ENCODE measurements around the gene RBM4.

Gene RBM4

DNA sequence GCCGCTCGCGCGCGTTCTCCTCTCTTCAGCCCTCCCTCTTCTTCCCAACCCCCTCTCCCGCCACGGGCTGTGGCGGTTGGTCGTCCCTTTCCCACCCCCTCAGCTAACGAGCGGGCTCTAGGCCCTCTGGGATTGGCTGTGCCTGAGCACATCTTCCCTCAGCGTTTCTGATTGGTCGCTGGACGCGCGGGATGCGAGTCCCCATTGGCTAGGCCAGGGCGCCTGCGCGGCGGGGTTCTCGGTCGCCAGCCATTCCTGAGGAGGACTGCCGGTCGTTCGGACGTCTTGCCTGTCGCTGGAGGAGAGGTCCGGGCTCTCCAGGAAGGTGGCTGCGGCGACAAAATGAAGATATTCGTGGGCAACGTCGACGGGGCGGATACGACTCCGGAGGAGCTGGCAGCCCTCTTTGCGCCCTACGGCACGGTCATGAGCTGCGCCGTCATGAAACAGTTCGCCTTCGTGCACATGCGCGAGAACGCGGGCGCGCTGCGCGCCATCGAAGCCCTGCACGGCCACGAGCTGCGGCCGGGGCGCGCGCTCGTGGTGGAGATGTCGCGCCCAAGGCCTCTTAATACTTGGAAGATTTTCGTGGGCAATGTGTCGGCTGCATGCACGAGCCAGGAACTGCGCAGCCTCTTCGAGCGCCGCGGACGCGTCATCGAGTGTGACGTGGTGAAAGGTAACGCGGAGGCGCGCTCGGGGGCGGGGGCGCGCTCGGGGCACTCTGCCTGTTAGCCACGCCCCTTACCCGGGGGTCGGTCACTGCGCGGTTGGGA is 21.9 kb upstream of the RBM4 start, which contains the start of gene RBM14:
Gene RBM14 (plus strand): TSS at position 252 of the 776 bp plus-strand sequence. CDS start 91 bp downstream, at position 343.
- H3K27me3 ChIP-seq (replicated peaks; ENCODE audit: control insufficient read depth, insufficient read depth, low read length, poor library complexity, severe bottlenecking) = no peaks in the 10 kb centered on the region
- peak; percentile 97 to 98 (median 98) for DNase-seq
- peak within 1 kb of the TSS; percentile 77 for H3K4me3 ChIP-seq (ENCODE audit: insufficient read depth, low read depth, low read length, poor library complexity, severe bottlenecking)
- peak within 1 kb of the TSS; percentile 98 for H3K27ac ChIP-seq (ENCODE audit: insufficient read depth, low read length, poor library complexity, severe bottlenecking)
- H3K36me3 ChIP-seq (ENCODE audit: control insufficient read depth, insufficient read depth, low read length) = no peaks in the 10 kb centered on the region
- peaks cover 38% of the 10 kb centered on the region for H3K4me1 ChIP-seq (ENCODE audit: control insufficient read depth, insufficient read depth, low read length, poor library complexity, severe bottlenecking)
- no peaks in the 10 kb centered on the region for H3K9me3 ChIP-seq (ENCODE audit: control insufficient read depth, low read length)

DNA sequence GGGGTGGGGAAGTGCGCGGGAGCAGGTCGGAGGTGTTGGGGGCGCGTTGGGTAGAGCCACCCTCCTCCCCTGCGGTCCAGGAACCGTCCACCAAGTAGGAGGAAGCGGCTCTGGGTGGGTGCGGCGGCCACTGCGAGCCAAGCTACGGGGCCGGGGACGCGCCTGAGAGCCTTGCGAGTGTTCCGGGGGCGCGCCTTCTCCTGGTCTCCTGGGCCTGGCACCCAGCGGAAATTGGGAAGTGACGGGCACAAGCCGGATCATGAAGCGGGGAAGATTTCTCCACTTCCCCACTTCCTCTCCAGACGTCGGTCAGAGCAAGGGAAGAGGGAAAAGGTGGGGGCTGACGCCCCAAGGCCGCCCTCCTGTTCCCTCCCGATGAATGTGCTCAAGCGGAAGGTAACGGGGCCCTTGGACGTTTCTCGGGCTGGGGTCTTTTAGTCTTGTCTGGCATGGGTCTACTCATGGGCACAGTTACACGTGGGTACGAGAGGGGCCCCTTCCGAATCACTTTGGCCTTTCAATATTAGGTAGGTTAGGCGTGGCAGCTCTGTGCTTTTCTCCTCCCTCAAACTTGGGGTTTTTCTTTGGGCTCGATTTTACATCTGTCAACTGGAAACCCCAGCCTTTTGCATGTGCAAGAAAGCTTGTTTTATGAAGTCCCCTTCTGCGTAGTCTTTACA is 21.2 kb upstream of the RBM4 start:
- H3K27ac ChIP-seq (ENCODE audit: insufficient read depth, low read length, poor library complexity, severe bottlenecking) = peak overlapping the region; percentile 98
- H3K4me3 ChIP-seq (ENCODE audit: insufficient read depth, low read depth, low read length, poor library complexity, severe bottlenecking) = peak overlapping the region; percentile 77
- H3K9me3 ChIP-seq (ENCODE audit: control insufficient read depth, low read length) = no peaks in the 10 kb centered on the region
- peaks cover 39% of the 10 kb centered on the region for H3K4me1 ChIP-seq (ENCODE audit: control insufficient read depth, insufficient read depth, low read length, poor library complexity, severe bottlenecking)
- DNase-seq = no peak
- peaks cover under 1% of the 10 kb centered on the region for H3K36me3 ChIP-seq (ENCODE audit: control insufficient read depth, insufficient read depth, low read length)
- no peaks in the 10 kb centered on the region for H3K27me3 ChIP-seq (replicated peaks; ENCODE audit: control insufficient read depth, insufficient read depth, low read length, poor library complexity, severe bottlenecking)

DNA sequence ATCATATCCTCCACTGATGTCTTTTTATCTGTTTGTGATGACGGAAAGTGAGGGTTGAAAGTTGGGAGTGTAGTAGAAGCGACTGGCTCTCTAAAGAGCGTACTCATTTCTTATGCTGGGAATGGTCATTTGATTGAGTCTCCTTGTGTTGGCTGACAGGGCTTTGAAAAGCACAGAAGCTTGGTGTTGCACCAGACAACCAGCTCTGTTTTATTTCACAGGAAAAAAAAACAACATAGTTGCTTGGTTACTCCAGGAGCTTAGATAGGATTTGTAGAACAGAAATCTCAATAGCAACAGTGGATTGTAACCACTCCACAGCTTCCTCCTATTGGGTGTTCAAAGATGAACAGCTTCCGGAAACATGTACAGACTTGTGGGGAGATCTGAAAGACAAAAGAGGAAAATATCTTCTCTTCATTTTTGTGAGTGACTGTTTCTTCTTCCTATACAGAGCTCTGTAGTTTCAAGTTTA is 19.4 kb upstream of the RBM4 start:
- Histone ChIP-seq H3K27me3 (replicated peaks; ENCODE audit: control insufficient read depth, insufficient read depth, low read length, poor library complexity, severe bottlenecking) (no peaks in the 10 kb centered on the region), H3K9me3 (ENCODE audit: control insufficient read depth, low read length) (no peaks in the 10 kb centered on the region), H3K4me1 (ENCODE audit: control insufficient read depth, insufficient read depth, low read length, poor library complexity, severe bottlenecking) (peaks cover 54% of the 10 kb centered on the region), H3K4me3 (ENCODE audit: insufficient read depth, low read depth, low read length, poor library complexity, severe bottlenecking) (peak overlapping the region; percentile 77), H3K27ac (ENCODE audit: insufficient read depth, low read length, poor library complexity, severe bottlenecking) (peak overlapping the region; percentile 98), H3K36me3 (ENCODE audit: control insufficient read depth, insufficient read depth, low read length) (peaks cover 16% of the 10 kb centered on the region)
- peak in 2 of 3 donors; percentile 30 to 41 for DNase-seq

DNA sequence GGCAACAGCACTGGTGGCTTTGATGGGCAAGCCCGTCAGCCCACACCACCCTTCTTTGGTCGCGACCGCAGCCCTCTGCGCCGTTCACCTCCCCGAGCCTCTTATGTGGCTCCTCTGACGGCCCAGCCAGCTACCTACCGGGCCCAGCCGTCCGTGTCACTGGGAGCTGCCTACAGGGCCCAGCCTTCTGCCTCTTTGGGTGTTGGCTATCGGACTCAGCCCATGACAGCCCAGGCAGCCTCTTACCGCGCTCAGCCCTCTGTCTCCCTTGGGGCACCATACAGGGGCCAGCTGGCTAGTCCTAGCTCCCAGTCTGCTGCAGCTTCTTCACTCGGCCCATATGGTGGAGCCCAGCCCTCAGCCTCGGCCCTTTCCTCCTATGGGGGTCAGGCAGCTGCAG is 14.1 kb upstream of the RBM4 start:
- no peaks in the 10 kb centered on the region for H3K27me3 ChIP-seq (replicated peaks; ENCODE audit: control insufficient read depth, insufficient read depth, low read length, poor library complexity, severe bottlenecking)
- no peak overlapping the region for H3K4me3 ChIP-seq (ENCODE audit: insufficient read depth, low read depth, low read length, poor library complexity, severe bottlenecking)
- peaks cover 36% of the 10 kb centered on the region for H3K4me1 ChIP-seq (ENCODE audit: control insufficient read depth, insufficient read depth, low read length, poor library complexity, severe bottlenecking)
- peaks cover 70% of the 10 kb centered on the region for H3K36me3 ChIP-seq (ENCODE audit: control insufficient read depth, insufficient read depth, low read length)
- no peaks in the 10 kb centered on the region for H3K9me3 ChIP-seq (ENCODE audit: control insufficient read depth, low read length)
- no peak overlapping the region for H3K27ac ChIP-seq (ENCODE audit: insufficient read depth, low read length, poor library complexity, severe bottlenecking)
- DNase-seq = no peak

DNA sequence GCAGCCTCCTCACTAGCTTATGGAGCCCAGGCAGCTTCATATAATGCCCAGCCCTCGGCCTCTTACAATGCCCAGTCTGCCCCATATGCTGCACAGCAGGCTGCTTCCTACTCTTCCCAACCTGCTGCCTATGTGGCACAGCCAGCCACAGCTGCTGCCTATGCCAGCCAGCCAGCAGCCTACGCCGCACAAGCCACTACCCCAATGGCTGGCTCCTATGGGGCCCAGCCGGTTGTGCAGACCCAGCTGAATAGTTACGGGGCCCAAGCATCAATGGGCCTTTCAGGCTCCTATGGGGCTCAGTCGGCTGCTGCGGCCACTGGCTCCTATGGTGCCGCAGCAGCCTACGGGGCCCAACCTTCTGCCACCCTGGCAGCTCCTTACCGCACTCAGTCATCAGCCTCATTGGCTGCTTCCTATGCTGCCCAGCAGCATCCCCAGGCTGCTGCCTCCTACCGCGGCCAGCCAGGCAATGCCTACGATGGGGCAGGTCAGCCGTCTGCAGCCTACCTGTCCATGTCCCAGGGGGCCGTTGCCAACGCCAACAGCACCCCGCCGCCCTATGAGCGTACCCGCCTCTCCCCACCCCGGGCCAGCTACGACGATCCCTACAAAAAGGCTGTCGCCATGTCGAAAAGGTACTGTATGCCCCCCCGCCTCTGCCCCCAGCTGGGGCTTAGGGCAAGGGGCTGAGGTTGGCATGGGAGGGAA is 13.3 kb upstream of the RBM4 start:
- Histone ChIP-seq H3K9me3 (ENCODE audit: control insufficient read depth, low read length) (no peaks in the 10 kb centered on the region), H3K27me3 (replicated peaks; ENCODE audit: control insufficient read depth, insufficient read depth, low read length, poor library complexity, severe bottlenecking) (no peaks in the 10 kb centered on the region), H3K36me3 (ENCODE audit: control insufficient read depth, insufficient read depth, low read length) (peaks cover 75% of the 10 kb centered on the region), H3K4me1 (ENCODE audit: control insufficient read depth, insufficient read depth, low read length, poor library complexity, severe bottlenecking) (peaks cover 33% of the 10 kb centered on the region), H3K4me3 (ENCODE audit: insufficient read depth, low read depth, low read length, poor library complexity, severe bottlenecking) (no peak overlapping the region), H3K27ac (ENCODE audit: insufficient read depth, low read length, poor library complexity, severe bottlenecking) (no peak overlapping the region)
- DNase-seq = no peak

DNA sequence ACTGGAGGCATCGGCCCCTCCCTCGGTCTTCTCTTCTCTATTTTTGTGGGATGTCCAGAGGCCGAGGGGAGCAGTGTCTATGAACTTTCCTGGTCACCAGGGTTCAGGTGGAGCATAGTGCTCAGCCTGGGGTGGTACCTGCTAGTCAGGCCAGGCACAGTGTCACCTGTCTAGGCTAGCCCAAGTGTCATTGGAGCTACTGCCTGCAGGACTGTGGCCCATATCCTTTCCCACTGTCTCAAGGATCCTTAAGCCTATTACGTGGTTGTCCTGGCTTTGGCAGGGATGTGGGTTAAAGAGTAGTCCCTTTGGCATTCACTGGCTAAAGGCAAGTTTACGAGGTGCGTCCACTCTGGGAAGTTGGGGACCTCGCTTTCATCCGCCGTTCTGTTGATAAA is 12.8 kb upstream of the RBM4 start:
- Histone ChIP-seq H3K36me3 (ENCODE audit: control insufficient read depth, insufficient read depth, low read length) (peaks cover 78% of the 10 kb centered on the region), H3K27me3 (replicated peaks; ENCODE audit: control insufficient read depth, insufficient read depth, low read length, poor library complexity, severe bottlenecking) (no peaks in the 10 kb centered on the region), H3K4me1 (ENCODE audit: control insufficient read depth, insufficient read depth, low read length, poor library complexity, severe bottlenecking) (peaks cover 30% of the 10 kb centered on the region), H3K4me3 (ENCODE audit: insufficient read depth, low read depth, low read length, poor library complexity, severe bottlenecking) (no peak overlapping the region), H3K9me3 (ENCODE audit: control insufficient read depth, low read length) (no peaks in the 10 kb centered on the region), H3K27ac (ENCODE audit: insufficient read depth, low read length, poor library complexity, severe bottlenecking) (no peak overlapping the region)
- no peak for DNase-seq

DNA sequence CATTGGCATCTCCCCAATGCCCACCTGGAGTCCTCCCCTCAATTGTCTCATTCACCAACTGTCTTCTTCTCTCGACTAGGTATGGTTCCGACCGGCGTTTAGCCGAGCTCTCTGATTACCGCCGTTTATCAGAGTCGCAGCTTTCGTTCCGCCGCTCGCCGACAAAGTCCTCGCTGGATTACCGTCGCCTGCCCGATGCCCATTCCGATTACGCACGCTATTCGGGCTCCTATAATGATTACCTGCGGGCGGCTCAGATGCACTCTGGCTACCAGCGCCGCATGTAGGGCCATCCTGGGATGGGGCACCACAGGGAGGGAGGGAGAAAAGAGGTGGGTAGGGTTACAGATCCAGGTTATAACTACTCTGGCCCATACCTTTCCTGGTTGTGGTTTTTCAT is 12.1 kb upstream of the RBM4 start:
- Histone ChIP-seq H3K36me3 (ENCODE audit: control insufficient read depth, insufficient read depth, low read length) (peaks cover 78% of the 10 kb centered on the region), H3K4me1 (ENCODE audit: control insufficient read depth, insufficient read depth, low read length, poor library complexity, severe bottlenecking) (peaks cover 23% of the 10 kb centered on the region), H3K27me3 (replicated peaks; ENCODE audit: control insufficient read depth, insufficient read depth, low read length, poor library complexity, severe bottlenecking) (no peaks in the 10 kb centered on the region), H3K27ac (ENCODE audit: insufficient read depth, low read length, poor library complexity, severe bottlenecking) (no peak overlapping the region), H3K9me3 (ENCODE audit: control insufficient read depth, low read length) (no peaks in the 10 kb centered on the region), H3K4me3 (ENCODE audit: insufficient read depth, low read depth, low read length, poor library complexity, severe bottlenecking) (no peak overlapping the region)
- DNase-seq = no peak

DNA sequence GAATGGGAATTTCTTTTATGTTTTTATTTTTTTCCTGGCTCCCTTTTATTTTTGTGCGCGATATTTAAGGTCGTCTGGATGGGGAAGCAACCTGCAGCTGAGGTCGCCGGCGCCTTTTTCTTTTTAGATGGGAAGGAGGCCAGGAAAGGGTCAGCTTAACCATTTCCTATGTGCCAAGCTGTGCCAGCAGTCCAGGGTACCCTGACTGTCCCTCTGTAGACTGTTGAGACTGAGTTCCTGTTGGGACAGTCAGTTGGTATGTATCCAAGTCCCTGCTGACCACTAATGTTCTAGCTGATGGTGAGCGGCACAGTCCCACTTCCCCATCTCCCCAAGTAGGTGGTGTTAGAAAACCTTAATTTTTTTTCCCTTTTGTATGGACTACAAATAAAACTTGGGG is 11.6 kb upstream of the RBM4 start:
- Histone ChIP-seq H3K27me3 (replicated peaks; ENCODE audit: control insufficient read depth, insufficient read depth, low read length, poor library complexity, severe bottlenecking) (no peaks in the 10 kb centered on the region), H3K4me1 (ENCODE audit: control insufficient read depth, insufficient read depth, low read length, poor library complexity, severe bottlenecking) (peaks cover 25% of the 10 kb centered on the region), H3K9me3 (ENCODE audit: control insufficient read depth, low read length) (no peaks in the 10 kb centered on the region), H3K27ac (ENCODE audit: insufficient read depth, low read length, poor library complexity, severe bottlenecking) (no peak overlapping the region), H3K4me3 (ENCODE audit: insufficient read depth, low read depth, low read length, poor library complexity, severe bottlenecking) (no peak overlapping the region), H3K36me3 (ENCODE audit: control insufficient read depth, insufficient read depth, low read length) (peaks cover 78% of the 10 kb centered on the region)
- no peak for DNase-seq

DNA sequence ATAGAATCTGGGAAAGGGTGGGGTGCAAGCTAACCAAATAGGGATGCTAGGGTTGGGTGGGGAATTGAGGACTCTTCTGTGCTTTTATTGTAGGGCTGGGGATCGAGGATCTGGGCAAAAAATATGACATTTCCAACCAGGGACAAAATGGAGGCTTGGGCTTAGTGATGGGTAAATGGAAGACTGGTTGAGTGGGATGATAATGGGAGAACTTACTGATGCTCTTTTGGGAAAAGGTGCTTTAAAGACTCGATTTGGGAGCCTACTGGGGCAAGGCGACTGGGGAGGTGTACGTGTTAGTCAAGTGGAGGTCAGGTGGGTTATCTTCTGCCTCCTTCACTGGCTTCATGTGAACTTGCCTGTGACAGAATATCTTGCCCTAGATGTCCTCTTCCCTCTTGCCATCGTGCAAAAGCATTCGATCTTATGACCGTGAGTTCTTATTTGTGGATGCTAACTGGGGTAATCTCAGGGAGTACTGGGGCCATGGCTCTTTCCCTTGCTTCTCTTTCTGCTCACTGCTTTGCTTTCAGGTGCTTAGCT is 10.4 kb upstream of the RBM4 start:
- Histone ChIP-seq H3K27me3 (replicated peaks; ENCODE audit: control insufficient read depth, insufficient read depth, low read length, poor library complexity, severe bottlenecking) (no peaks in the 10 kb centered on the region), H3K9me3 (ENCODE audit: control insufficient read depth, low read length) (no peaks in the 10 kb centered on the region), H3K36me3 (ENCODE audit: control insufficient read depth, insufficient read depth, low read length) (peaks cover 72% of the 10 kb centered on the region), H3K27ac (ENCODE audit: insufficient read depth, low read length, poor library complexity, severe bottlenecking) (no peak overlapping the region), H3K4me3 (ENCODE audit: insufficient read depth, low read depth, low read length, poor library complexity, severe bottlenecking) (no peak overlapping the region), H3K4me1 (ENCODE audit: control insufficient read depth, insufficient read depth, low read length, poor library complexity, severe bottlenecking) (peaks cover 18% of the 10 kb centered on the region)
- no peak for DNase-seq

Data from effector memory CD4-positive, alpha-beta T cell (primary cell).